NCI-H2227 treated with DMSO at 0.1 percent for 48 hours (cell line): ENCODE results near the gene CASP5.
"Not testable (repeated sequence)": the region's sequence is repeated elsewhere in the genome, so short reads cannot be mapped to it uniquely, and the experiment has no call there.

Source experiments
- DNase-seq: peaks from one replicate; lab custom pipeline; 2025; lab: John Stamatoyannopoulos, UW

CASP5 gene

GRCh38 chr11:105023003-105023402 is at the start of gene CASP5:
Gene CASP5 (minus strand): TSS chr11:105023168. CDS start chr11:105023136, 32 bp downstream.
- DNase-seq, result no peak

- not testable (repeated sequence) for DNase-seq
Measured at GRCh38 chr11:105072080-105072479, 49.1 kb upstream of the CASP5 start.

- no peak for DNase-seq
Measured at GRCh38 chr11:105071089-105071732, 48.2 kb upstream of the CASP5 start.

- no peak for DNase-seq
Measured at GRCh38 chr11:105070306-105070705, 47.3 kb upstream of the CASP5 start.

- not testable (repeated sequence) for DNase-seq
Measured at GRCh38 chr11:105069749-105070148, 46.8 kb upstream of the CASP5 start.

- DNase-seq, result not testable (repeated sequence)
Measured at GRCh38 chr11:105063245-105063941, 40.4 kb upstream of the CASP5 start.

- no peak for DNase-seq
Measured at GRCh38 chr11:105057432-105057831, 34.5 kb upstream of the CASP5 start.

GRCh38 chr11:105056446-105056845 is 33.5 kb upstream of the CASP5 start:
- no peak for DNase-seq

GRCh38 chr11:105054723-105055493 is 31.9 kb upstream of the CASP5 start:
- DNase-seq, result no peak

- DNase-seq, result no peak
Measured at GRCh38 chr11:105052487-105052886, 29.5 kb upstream of the CASP5 start.

- DNase-seq, result no peak
Measured at GRCh38 chr11:105051559-105051958, 28.6 kb upstream of the CASP5 start.

GRCh38 chr11:105049481-105049880 is 26.5 kb upstream of the CASP5 start:
- DNase-seq, result no peak

- no peak for DNase-seq
Measured at GRCh38 chr11:105046898-105047579, 24.1 kb upstream of the CASP5 start.

GRCh38 chr11:105045676-105046296 is 22.8 kb upstream of the CASP5 start:
- no peak for DNase-seq

- DNase-seq, result not testable (repeated sequence)
Measured at GRCh38 chr11:105044557-105045524, 21.9 kb upstream of the CASP5 start, which contains the start of gene CARD16. Gene CARD16 (minus strand): TSS chr11:105045335. CDS start chr11:105045297, 38 bp downstream.

GRCh38 chr11:105042178-105042577 is 19.2 kb upstream of the CASP5 start:
- no peak for DNase-seq

GRCh38 chr11:105040703-105041102 is 17.7 kb upstream of the CASP5 start:
- no peak for DNase-seq

GRCh38 chr11:105034813-105035620 is 12.0 kb upstream of the CASP5 start, which contains the start of gene CASP1:
Gene CASP1 (minus strand): TSS chr11:105035144. CDS start chr11:105035113, 31 bp downstream.
- no peak for DNase-seq

GRCh38 chr11:105034388-105034787 is 11.4 kb upstream of the CASP5 start:
- not testable (repeated sequence) for DNase-seq
